Stromal cell of bone marrow (primary cell): ENCODE measurements around the gene ITIH2.

ENCODE experiments used
- DNase-seq: peaks from one replicate; pipeline ENCODE4 v3.0.0-alpha.2; 2012; ENCODE audit warnings: low read depth

The ITIH2 gene

DNA sequence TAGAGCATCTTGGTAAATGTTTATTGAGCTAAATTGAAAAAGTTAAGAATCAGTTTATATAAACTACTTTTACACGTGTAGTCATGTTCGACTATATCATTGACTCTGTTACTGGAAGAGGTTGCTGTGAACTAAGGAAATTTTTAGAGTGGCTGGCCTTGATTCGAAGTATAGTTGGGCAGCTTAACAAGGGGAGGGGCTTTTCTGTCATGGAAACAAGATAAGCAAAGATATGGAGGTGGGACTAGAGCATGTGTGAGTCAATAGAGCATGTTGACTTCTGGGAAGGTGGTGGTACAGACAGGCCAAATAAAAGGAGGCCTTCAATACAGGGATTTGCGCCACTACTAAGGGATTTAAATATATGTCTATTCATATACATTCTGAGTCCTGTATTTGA is 92.5 kb downstream of the ITIH2 start:
- DNase-seq = no peak

DNA sequence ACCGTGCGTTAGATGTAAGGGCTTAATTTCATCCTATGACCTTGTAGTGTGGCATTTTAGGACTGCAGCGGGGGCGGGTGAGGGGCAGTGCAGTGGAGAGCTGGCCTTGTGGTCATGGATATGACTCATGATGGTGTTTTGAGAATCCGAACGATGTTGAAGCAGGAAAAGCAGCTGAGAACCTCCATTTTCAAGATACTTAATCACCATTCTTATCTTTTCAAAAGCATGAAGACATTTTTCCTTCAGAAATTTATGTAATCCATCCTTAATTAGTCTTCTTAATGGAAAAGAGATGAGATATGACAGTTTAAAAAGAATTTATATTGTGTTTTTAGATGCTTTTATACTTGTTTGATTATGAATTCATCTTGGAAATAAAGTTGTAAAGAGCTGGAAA is 94.5 kb downstream of the ITIH2 start:
- peak; percentile 79 for DNase-seq
